GM12878 (cell line): ENCODE results near the gene SLC18A3. TPM values are rescaled to one million over a fixed set of nuclear protein-coding genes. Genes with fewer than 3 reads are reported as not detected.

Experiments used
- ATAC-seq: fragments of 200-7000 bp; cut with Tn5 transposase; 3 replicates; pipeline ENCODE4 v1.9.1; 2020; ENCODE audit warnings: mild to moderate bottlenecking, moderate library complexity
- BruUV-seq: library from RNA; stranded (reverse); fragments of 400-500 nt; replicated peaks from 2 replicates; lab custom pipeline; 2021; lab: Mats Ljungman, UMichigan
- CTCF ChIA-PET: fragments of 300-600 bp; sonication (Branson Sonifier 250); formaldehyde crosslinking; extraction: SDS; loops from one replicate; lab custom pipeline; 2021; ENCODE audit warnings: inconsistent platforms; lab: Yijun Ruan, JAX
- POLR2A ChIA-PET: fragments of 350-600 bp; formaldehyde crosslinking; extraction: SDS; loops from one replicate; lab custom pipeline; 2021; ENCODE audit warnings: inconsistent platforms; lab: Charles Lee
- RAD21 ChIA-PET: fragments of 300-600 bp; sonication (Branson Sonifier 250); formaldehyde crosslinking; loops from one replicate; lab custom pipeline; 2023; ENCODE audit warnings: antibody characterized with exemption; ENCODE audit not compliant: unreplicated experiment; lab: Charles Lee
- SMC1A ChIA-PET: fragments of 300-600 bp; sonication (Branson Sonifier 250); formaldehyde crosslinking; loops from one replicate; lab custom pipeline; 2023; ENCODE audit not compliant: unreplicated experiment, uncharacterized antibody; lab: Charles Lee
- DNase-seq: peaks from one replicate; pipeline ENCODE4 v3.0.0-alpha.2; 2011; ENCODE audit warnings: low read depth, low spot score
- FAIRE-seq: peaks from 3 replicates; lab custom pipeline; 2011; peaks lifted over from hg19 to GRCh38; lab: Jason Lieb, UNC
- H2AFZ ChIP-seq: 2 replicates; pipeline ENCODE4 v1.6.0; 2011; ENCODE audit warnings: low read depth, low read length, control low read depth; ENCODE audit not compliant: control insufficient read depth
- H3K27ac ChIP-seq: 2 replicates; pipeline ENCODE4 v1.5.1; 2011; ENCODE audit warnings: control low read depth; ENCODE audit not compliant: control insufficient read depth, insufficient read depth
- H3K27me3 ChIP-seq, 2 experiments: replicated peaks in 1 of 2; 2 replicates each; pipeline versions ENCODE4 v1.6.0 to v1.6.1; 2011; ENCODE audit warnings: low read length in 1 of 2; ENCODE audit not compliant: control insufficient read depth in 2 of 2, insufficient read depth in 2 of 2
- H3K36me3 ChIP-seq, 2 experiments: 2 replicates each; pipeline ENCODE4 v1.5.1; 2011; ENCODE audit warnings: low read length in 1 of 2; ENCODE audit not compliant: control insufficient read depth in 2 of 2, insufficient read depth in 2 of 2
- H3K4me1 ChIP-seq: 2 replicates; pipeline ENCODE4 v1.6.1; 2011; ENCODE audit warnings: mild to moderate bottlenecking, low read length, moderate library complexity, mixed read lengths; ENCODE audit not compliant: control insufficient read depth, insufficient read depth
- H3K4me2 ChIP-seq: 2 replicates; pipeline ENCODE4 v1.6.0; 2011; ENCODE audit warnings: control low read depth; ENCODE audit not compliant: control insufficient read depth, insufficient read depth
- H3K4me3 ChIP-seq: fragments of 200-600 bp; sonication (generic); 2 replicates; pipeline ENCODE4 v1.5.1; 2016
- H3K79me2 ChIP-seq: 2 replicates; pipeline ENCODE4 v1.6.0; 2011; ENCODE audit warnings: low read length; ENCODE audit not compliant: control insufficient read depth, insufficient read depth
- H3K9ac ChIP-seq: 2 replicates; pipeline ENCODE4 v1.8.0; 2011; ENCODE audit warnings: low read length, control low read depth, mixed read lengths; ENCODE audit not compliant: control insufficient read depth, insufficient read depth
- H3K9me3 ChIP-seq: replicated peaks from 3 replicates; pipeline ENCODE4 v1.5.1; 2011; ENCODE audit warnings: mild to moderate bottlenecking, low read length; ENCODE audit not compliant: control insufficient read depth, insufficient read depth
- H4K20me1 ChIP-seq: 2 replicates; pipeline ENCODE4 v1.6.0; 2011; ENCODE audit not compliant: control insufficient read depth, insufficient read depth
- HDAC6 ChIP-seq: fragments of 200-600 bp; sonication (generic); IDR thresholded peaks from one replicate; pipeline ENCODE4 v1.8.0; 2017; ENCODE audit warnings: antibody characterized with exemption; ENCODE audit not compliant: unreplicated experiment
- NBN ChIP-seq: fragments of 450-650 bp; IDR thresholded peaks from 2 replicates; pipeline ENCODE4 v1.6.1; 2016
- RBBP5 ChIP-seq: fragments of 200-600 bp; sonication (generic); conservative IDR thresholded peaks from 2 replicates; pipeline ENCODE4 v1.6.1; 2016
- STAT3 ChIP-seq: IDR thresholded peaks from 2 replicates; pipeline ENCODE4 v1.6.1; 2011; ENCODE audit warnings: low read depth, low read length, improper control_type of control experiment
- WGBS: methylation state at CpG from one replicate; pipeline ENCODE4 v1.1.6; 2016; ENCODE audit warnings: low lambda C conversion rate; ENCODE audit not compliant: insufficient replicate concordance, insufficient coverage; ENCODE audit errors: missing lambda C conversion rate; 5-methylcytosine and 5-hydroxymethylcytosine counted together
- in situ Hi-C: fragments of 300-500 bp; cut with MboI; formaldehyde crosslinking; loops from 9 replicates; pipeline ENCODE4 v1.14.3; 2018; ENCODE audit warnings: mixed read lengths
- intact Hi-C: fragments of 100-400 bp; cut with micrococcal nuclease; formaldehyde crosslinking; loops from one replicate; pipeline ENCODE4 v1.14.2; 2022; ENCODE audit not compliant: unreplicated experiment
- polyA plus RNA-seq, 11 experiments: library from polyadenylated mRNA; depleted of rRNA in 4 of 11; unstranded in 6 of 11; stranded (reverse) in 5 of 11; fragments of >200 nt; fragmentation: Nextera tagmentation in 4 of 11; fragmentation: Illumina TruSeq in 1 of 11; extraction: Ambion mirVana in 4 of 11; extraction: Trizol in 1 of 11; gene quantifications; 1 replicate in 1 of 11; 2 replicates in 10 of 11; pipeline versions ENCODE4 v1.2.1 to v1.2.3, GENCODE V29; 2011 to 2016; ENCODE audit warnings: inconsistent platforms in 2 of 11, missing spikeins in 2 of 11, low read depth in 1 of 11
- total RNA-seq, 4 experiments: library from RNA; depleted of rRNA in 3 of 4; stranded (reverse); fragments of >200 nt in 3 of 4; fragmentation: Illumina TruSeq in 1 of 4; extraction: Trizol in 1 of 4; gene quantifications; 2 replicates each; pipeline versions ENCODE4 v1.2.1 to v1.2.3, GENCODE V29; 2013 to 2021
- TF ChIP-seq, protein P1 (sequence below): fragments of 450-650 bp; IDR thresholded peaks from 2 replicates; pipeline ENCODE4 v1.6.1; 2017; ENCODE audit warnings: antibody characterized with exemption, mild to moderate bottlenecking, moderate library complexity

The SLC18A3 gene
- total and polyA plus RNA-seq, 10 of the 15 experiments (the other 5 are each of a cell fraction or from before 2014, with no cell fraction given): not detected

DNA sequence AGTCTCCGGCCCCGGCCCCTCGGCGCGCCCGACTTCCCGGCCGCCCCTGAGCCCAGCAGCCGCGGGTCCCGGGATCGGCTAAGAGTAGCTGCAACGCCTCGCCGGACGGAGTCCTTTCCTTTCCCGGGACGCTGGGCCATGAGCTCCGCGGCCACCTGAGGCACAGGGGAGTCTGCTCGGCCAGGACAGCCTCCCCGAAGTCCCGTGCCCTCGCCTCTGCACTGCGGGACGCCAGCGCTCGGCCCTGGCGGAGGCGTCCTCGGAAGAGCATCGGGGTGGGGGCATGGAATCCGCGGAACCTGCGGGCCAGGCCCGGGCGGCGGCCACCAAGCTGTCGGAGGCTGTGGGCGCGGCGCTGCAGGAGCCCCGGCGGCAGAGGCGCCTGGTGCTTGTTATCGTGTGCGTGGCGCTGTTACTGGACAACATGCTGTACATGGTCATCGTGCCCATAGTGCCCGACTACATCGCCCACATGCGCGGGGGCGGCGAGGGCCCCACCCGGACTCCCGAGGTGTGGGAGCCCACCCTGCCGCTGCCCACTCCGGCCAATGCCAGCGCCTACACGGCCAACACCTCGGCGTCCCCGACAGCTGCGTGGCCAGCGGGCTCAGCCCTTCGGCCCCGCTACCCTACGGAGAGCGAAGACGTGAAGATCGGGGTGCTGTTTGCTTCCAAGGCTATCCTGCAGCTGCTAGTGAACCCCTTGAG is 502 bp downstream of the SLC18A3 start:
- TF ChIP-seq STAT3 (no peak), RBBP5 (no peak), NBN (no peak), HDAC6 (no peak)
- TF ChIP-seq, protein P1, sequence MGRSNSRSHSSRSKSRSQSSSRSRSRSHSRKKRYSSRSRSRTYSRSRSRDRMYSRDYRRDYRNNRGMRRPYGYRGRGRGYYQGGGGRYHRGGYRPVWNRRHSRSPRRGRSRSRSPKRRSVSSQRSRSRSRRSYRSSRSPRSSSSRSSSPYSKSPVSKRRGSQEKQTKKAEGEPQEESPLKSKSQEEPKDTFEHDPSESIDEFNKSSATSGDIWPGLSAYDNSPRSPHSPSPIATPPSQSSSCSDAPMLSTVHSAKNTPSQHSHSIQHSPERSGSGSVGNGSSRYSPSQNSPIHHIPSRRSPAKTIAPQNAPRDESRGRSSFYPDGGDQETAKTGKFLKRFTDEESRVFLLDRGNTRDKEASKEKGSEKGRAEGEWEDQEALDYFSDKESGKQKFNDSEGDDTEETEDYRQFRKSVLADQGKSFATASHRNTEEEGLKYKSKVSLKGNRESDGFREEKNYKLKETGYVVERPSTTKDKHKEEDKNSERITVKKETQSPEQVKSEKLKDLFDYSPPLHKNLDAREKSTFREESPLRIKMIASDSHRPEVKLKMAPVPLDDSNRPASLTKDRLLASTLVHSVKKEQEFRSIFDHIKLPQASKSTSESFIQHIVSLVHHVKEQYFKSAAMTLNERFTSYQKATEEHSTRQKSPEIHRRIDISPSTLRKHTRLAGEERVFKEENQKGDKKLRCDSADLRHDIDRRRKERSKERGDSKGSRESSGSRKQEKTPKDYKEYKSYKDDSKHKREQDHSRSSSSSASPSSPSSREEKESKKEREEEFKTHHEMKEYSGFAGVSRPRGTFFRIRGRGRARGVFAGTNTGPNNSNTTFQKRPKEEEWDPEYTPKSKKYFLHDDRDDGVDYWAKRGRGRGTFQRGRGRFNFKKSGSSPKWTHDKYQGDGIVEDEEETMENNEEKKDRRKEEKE: no peak
- SMC1A ChIA-PET: no interaction called here
- H3K27ac ChIP-seq: no peak overlapping the region

More for the DNA sequence above, 502 bp downstream of the SLC18A3 start:
- 74% methylated on average over 64 of the region's 72 CpGs for WGBS
- no TSS peak for BruUV-seq
- no peak for DNase-seq
- CTCF ChIA-PET: interaction anchor here (1.0 kb wide), 1 partner anchor 70 kb away, joined by 3 read pairs; no protein-coding TSS in a partner anchor
- Histone ChIP-seq H3K27me3 (peaks cover 15 to 30% of the 10 kb centered on the region in 2 experiments), H3K79me2 (no peaks in the 10 kb centered on the region), H3K4me1 (no peaks in the 10 kb centered on the region), H3K4me3 (no peak overlapping the region), H3K4me2 (no peak overlapping the region), H4K20me1 (no peaks in the 10 kb centered on the region), H2AFZ (no peak overlapping the region), H3K9ac (no peak overlapping the region), H3K36me3 (no peaks in the 10 kb centered on the region), H3K9me3 (peaks cover 4% of the 10 kb centered on the region; the same call in 1 of the 3 replicates)
- in situ Hi-C loops: no loop called here
- POLR2A ChIA-PET: no interaction called here
- RAD21 ChIA-PET: interaction anchor here (0.5 kb wide), 1 partner anchor 57 kb away, joined by 3 read pairs; no protein-coding TSS in a partner anchor
- ATAC-seq: no peak
- FAIRE-seq: no peak
- intact Hi-C loops: no loop called here
